GM18519 (cell line): Measurements from ENCODE around the gene DNAL4.
"Not testable (repeated sequence)": the region's sequence is repeated elsewhere in the genome, so short reads cannot be mapped to it uniquely, and the experiment has no call there.

Experiments used
- ATAC-seq: cut with Tn5 transposase; IDR thresholded peaks from one replicate; pipeline ENCODE4 v1.9.1; 2021; ENCODE audit warnings: mild to moderate bottlenecking, moderate library complexity; ENCODE audit not compliant: unreplicated experiment, low FRiP score

The DNAL4 gene

GRCh38 chr22:38828191-38828590 is 34.2 kb upstream of the DNAL4 start:
- ATAC-seq = no peak

- no peak for ATAC-seq
Measured at GRCh38 chr22:38827510-38827909, 33.6 kb upstream of the DNAL4 start.

- no peak for ATAC-seq
Measured at GRCh38 chr22:38826801-38827200, 32.9 kb upstream of the DNAL4 start.

- no peak for ATAC-seq
Measured at GRCh38 chr22:38826386-38826785, 32.4 kb upstream of the DNAL4 start.

- no peak for ATAC-seq
Measured at GRCh38 chr22:38824585-38824984, 30.6 kb upstream of the DNAL4 start.

GRCh38 chr22:38823637-38824036 is 29.7 kb upstream of the DNAL4 start:
- ATAC-seq = no peak

GRCh38 chr22:38823076-38823475 is 29.1 kb upstream of the DNAL4 start:
- no peak for ATAC-seq

- ATAC-seq = no peak
Measured at GRCh38 chr22:38820020-38820419, 26.1 kb upstream of the DNAL4 start.

GRCh38 chr22:38819387-38819940 is 25.5 kb upstream of the DNAL4 start:
- ATAC-seq = no peak

- no peak for ATAC-seq
Measured at GRCh38 chr22:38817196-38817595, 23.3 kb upstream of the DNAL4 start.

- no peak for ATAC-seq
Measured at GRCh38 chr22:38815842-38816241, 21.9 kb upstream of the DNAL4 start.

- no peak for ATAC-seq
Measured at GRCh38 chr22:38811241-38811640, 17.3 kb upstream of the DNAL4 start.

- ATAC-seq = not testable (repeated sequence)
Measured at GRCh38 chr22:38805041-38805593, 11.2 kb upstream of the DNAL4 start.

- no peak for ATAC-seq
Measured at GRCh38 chr22:38802671-38803121, 8.8 kb upstream of the DNAL4 start.

GRCh38 chr22:38799265-38800002 is 5.5 kb upstream of the DNAL4 start:
- no peak for ATAC-seq

- no peak for ATAC-seq
Measured at GRCh38 chr22:38798496-38798895, 4.6 kb upstream of the DNAL4 start.

GRCh38 chr22:38796262-38796957 is 2.5 kb upstream of the DNAL4 start:
- ATAC-seq = no peak

- ATAC-seq = no peak
Measured at GRCh38 chr22:38795569-38795968, 1.6 kb upstream of the DNAL4 start.

GRCh38 chr22:38793317-38793716 is 626 bp downstream of the DNAL4 start:
- no peak for ATAC-seq

GRCh38 chr22:38792833-38793232 is 1.1 kb downstream of the DNAL4 start:
- no peak for ATAC-seq

- no peak for ATAC-seq
Measured at GRCh38 chr22:38789606-38790005, 4.3 kb downstream of the DNAL4 start.
